Endometrium (tissue), 2 donors: Measurements from ENCODE around the gene TTC22.

ENCODE experiments used
- FAIRE-seq: peaks from 2 replicates; lab custom pipeline; 2012; peaks lifted over from hg19 to GRCh38; lab: Jason Lieb, UNC
- donor health status: control.
- donor health status: control.

The TTC22 gene

GRCh38 chr1:54834007-54834541 lies 33.0 kb upstream of the TTC22 start:
- no peak for FAIRE-seq

- no peak for FAIRE-seq
Measured at GRCh38 chr1:54833121-54833520, 32.0 kb upstream of the TTC22 start.

GRCh38 chr1:54826226-54826816 lies 25.2 kb upstream of the TTC22 start:
- FAIRE-seq = no peak

- no peak for FAIRE-seq
Measured at GRCh38 chr1:54825696-54826095, 24.6 kb upstream of the TTC22 start.

GRCh38 chr1:54823670-54824069 lies 22.5 kb upstream of the TTC22 start:
- no peak for FAIRE-seq

GRCh38 chr1:54819733-54820132 lies 18.6 kb upstream of the TTC22 start:
- FAIRE-seq = no peak

- no peak for FAIRE-seq
Measured at GRCh38 chr1:54819195-54819536, 18.0 kb upstream of the TTC22 start.

- FAIRE-seq = no peak
Measured at GRCh38 chr1:54818461-54819194, 17.5 kb upstream of the TTC22 start.

GRCh38 chr1:54816951-54817350 lies 15.8 kb upstream of the TTC22 start:
- no peak for FAIRE-seq

GRCh38 chr1:54816130-54816529 lies 15.0 kb upstream of the TTC22 start:
- FAIRE-seq = no peak

GRCh38 chr1:54815086-54815876 lies 14.2 kb upstream of the TTC22 start:
- no peak for FAIRE-seq

- no peak for FAIRE-seq
Measured at GRCh38 chr1:54814571-54814970, 13.4 kb upstream of the TTC22 start.

- FAIRE-seq = no peak
Measured at GRCh38 chr1:54814126-54814498, 13.0 kb upstream of the TTC22 start.

GRCh38 chr1:54813485-54814125 lies 12.5 kb upstream of the TTC22 start:
- FAIRE-seq = no peak

GRCh38 chr1:54812801-54813484 lies 11.8 kb upstream of the TTC22 start:
- FAIRE-seq = no peak

GRCh38 chr1:54811739-54812655 lies 10.9 kb upstream of the TTC22 start:
- FAIRE-seq = no peak

GRCh38 chr1:54811066-54811465 lies 9.9 kb upstream of the TTC22 start:
- no peak for FAIRE-seq

- FAIRE-seq = no peak
Measured at GRCh38 chr1:54810153-54810942, 9.2 kb upstream of the TTC22 start.

GRCh38 chr1:54809496-54810074 lies 8.5 kb upstream of the TTC22 start:
- FAIRE-seq = no peak
